Sigmoid colon (tissue), 7 donors: ENCODE data around the gene MYO7A. TPM values are rescaled to one million over a fixed set of nuclear protein-coding genes. Genes with fewer than 3 reads are reported as not detected.

Experiments
- DNase-seq: peaks from one replicate; pipeline ENCODE4 v3.0.0-alpha.2; 2019
- H3K27ac ChIP-seq, 4 donors: fragments of 200-600 bp; sonication (generic); one replicate each; pipeline ENCODE4 v1.5.1; 2016 to 2019; ENCODE audit warnings: mild to moderate bottlenecking in 1 of 4
- H3K27me3 ChIP-seq, 3 donors: fragments of 200-600 bp; sonication (generic); one replicate each; pipeline ENCODE4 v1.5.1; 2019; ENCODE audit warnings: mild to moderate bottlenecking in 1 of 3
- H3K36me3 ChIP-seq, 4 donors: fragments of 200-600 bp; sonication (generic); one replicate each; pipeline ENCODE4 v1.5.1; 2016 to 2019
- H3K4me1 ChIP-seq, 4 donors: fragments of 200-600 bp; sonication (generic); one replicate each; pipeline ENCODE4 v1.5.1; 2017 to 2019
- H3K4me3 ChIP-seq, 4 donors: fragments of 200-600 bp; sonication (generic); one replicate each; pipeline ENCODE4 v1.5.1; 2017 to 2019; ENCODE audit warnings: mild to moderate bottlenecking in 2 of 4, moderate library complexity in 1 of 4
- H3K9me3 ChIP-seq, 4 donors: fragments of 200-600 bp in 3 of 4; sonication (generic) in 3 of 4; one replicate each; pipeline versions ENCODE4 v1.5.1 to v1.6.1; 2013 to 2019
- EP300 ChIP-seq, 4 donors: sonication (generic); formaldehyde crosslinking; IDR thresholded peaks; one replicate each; pipeline ENCODE4 v1.6.1; 2017; ENCODE audit warnings: antibody characterized with exemption in 4 of 4
- POLR2A ChIP-seq, 2 donors: fragments of 450-650 bp; IDR thresholded peaks; one replicate each; pipeline ENCODE4 v1.6.1; 2016; ENCODE audit warnings: antibody characterized with exemption in 2 of 2, mild to moderate bottlenecking in 2 of 2, moderate library complexity in 2 of 2
- POLR2AphosphoS5 ChIP-seq, 4 donors: sonication (generic); formaldehyde crosslinking; IDR thresholded peaks; one replicate each; pipeline ENCODE4 v1.6.1; 2017; ENCODE audit warnings: antibody characterized with exemption in 4 of 4
- WGBS, 2 donors: extraction: QIAGEN DNeasy Blood & Tissue Kit; methylation state at CpG; one replicate each; pipeline ENCODE4 v1.1.7; 2013; 5-methylcytosine and 5-hydroxymethylcytosine counted together
- intact Hi-C: fragments of 100-400 bp; cut with DNase I; formaldehyde crosslinking; loops from one replicate; pipeline ENCODE4 v1.15.1; 2023
- polyA plus RNA-seq, 3 donors: library from polyadenylated mRNA; stranded (reverse); fragments of 200-250 nt; gene quantifications; one replicate each; pipeline ENCODE4 v1.2.3, GENCODE V29; 2013
- total RNA-seq, 4 donors: library from RNA; depleted of rRNA; stranded (reverse); fragments of >200 nt; gene quantifications; one replicate each; pipeline ENCODE4 v1.1.0, GENCODE V29; 2016
- TF ChIP-seq, protein P1 (sequence below), 4 experiments: fragments of 450-650 bp in 3 of 4; fragments of 200-600 bp in 1 of 4; IDR thresholded peaks; one replicate each; pipeline ENCODE4 v1.5.1; 2016 to 2019; ENCODE audit warnings: antibody characterized with exemption in 4 of 4, mild to moderate bottlenecking in 3 of 4, moderate library complexity in 2 of 4
- donor health status: healthy with polysubstance abuse.
- donor health status: Bipolar disorder and iron deficiency.
- donor health status: healthy.

MYO7A gene
- total and polyA plus RNA-seq, 7 donors = 1.8 to 12.8 (median 7.7) TPM

DNA sequence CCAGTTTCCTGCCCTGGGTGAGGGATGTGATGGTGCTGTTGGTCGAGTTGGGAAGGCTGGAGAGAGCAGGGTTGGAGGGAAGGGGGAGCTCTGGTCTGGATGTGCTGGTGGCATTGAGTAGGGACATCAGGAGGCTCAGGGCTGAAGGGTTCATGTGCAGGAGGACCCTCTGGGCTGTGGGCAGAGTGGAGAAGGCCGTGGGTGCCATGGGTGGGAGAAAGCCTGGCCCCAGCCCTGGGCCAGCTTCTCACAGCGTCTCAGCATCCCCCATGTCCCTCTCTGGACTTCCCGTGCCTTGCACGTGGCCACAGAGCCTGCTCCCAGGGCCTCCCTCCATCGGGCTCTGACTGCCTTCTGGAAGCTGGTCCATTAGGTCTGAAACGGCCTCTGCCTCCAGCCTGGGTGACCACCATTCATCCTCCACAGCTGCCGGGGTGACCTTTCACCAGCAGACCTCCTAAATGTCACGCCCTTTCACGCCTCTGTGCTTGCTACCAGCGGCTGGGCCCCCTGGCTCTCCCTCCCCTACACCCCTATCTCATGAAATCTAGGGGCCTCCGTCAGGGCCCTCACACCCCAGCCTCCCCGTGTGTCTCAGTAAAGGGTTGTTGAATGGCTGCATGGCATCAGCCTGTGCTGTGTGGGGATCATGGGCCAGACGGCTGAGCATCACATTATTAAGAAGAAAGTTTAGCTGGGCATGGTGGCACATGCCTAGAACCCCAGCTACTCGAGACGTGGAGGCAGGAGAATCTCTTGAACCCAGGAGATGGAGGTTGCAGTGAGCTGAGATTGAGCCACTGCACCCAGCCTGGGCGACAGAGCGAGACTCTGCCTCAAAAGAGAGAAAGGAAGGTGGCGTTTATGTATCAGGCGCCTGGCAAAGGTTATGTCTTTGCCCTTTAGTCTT lies 25.5 kb downstream of the MYO7A start:
- H3K27ac ChIP-seq = no peak overlapping the region
- no peaks in the 10 kb centered on the region for H3K36me3 ChIP-seq
- no peaks in the 10 kb centered on the region for H3K9me3 ChIP-seq
- H3K27me3 ChIP-seq = no peaks in the 10 kb centered on the region
- H3K4me1 ChIP-seq = peaks cover 0 to 10% (median 1%) of the 10 kb centered on the region in 4 donors
- 80 to 82% methylated on average over 20 of the region's 20 CpGs for WGBS, 2 donors
- no peak for TF ChIP-seq POLR2AphosphoS5 (IDR thresholded peaks at IDR 0.05)
- TF ChIP-seq, protein P1, sequence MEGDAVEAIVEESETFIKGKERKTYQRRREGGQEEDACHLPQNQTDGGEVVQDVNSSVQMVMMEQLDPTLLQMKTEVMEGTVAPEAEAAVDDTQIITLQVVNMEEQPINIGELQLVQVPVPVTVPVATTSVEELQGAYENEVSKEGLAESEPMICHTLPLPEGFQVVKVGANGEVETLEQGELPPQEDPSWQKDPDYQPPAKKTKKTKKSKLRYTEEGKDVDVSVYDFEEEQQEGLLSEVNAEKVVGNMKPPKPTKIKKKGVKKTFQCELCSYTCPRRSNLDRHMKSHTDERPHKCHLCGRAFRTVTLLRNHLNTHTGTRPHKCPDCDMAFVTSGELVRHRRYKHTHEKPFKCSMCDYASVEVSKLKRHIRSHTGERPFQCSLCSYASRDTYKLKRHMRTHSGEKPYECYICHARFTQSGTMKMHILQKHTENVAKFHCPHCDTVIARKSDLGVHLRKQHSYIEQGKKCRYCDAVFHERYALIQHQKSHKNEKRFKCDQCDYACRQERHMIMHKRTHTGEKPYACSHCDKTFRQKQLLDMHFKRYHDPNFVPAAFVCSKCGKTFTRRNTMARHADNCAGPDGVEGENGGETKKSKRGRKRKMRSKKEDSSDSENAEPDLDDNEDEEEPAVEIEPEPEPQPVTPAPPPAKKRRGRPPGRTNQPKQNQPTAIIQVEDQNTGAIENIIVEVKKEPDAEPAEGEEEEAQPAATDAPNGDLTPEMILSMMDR (IDR thresholded peaks at IDR 0.05) = no peak
- TF ChIP-seq POLR2A (IDR thresholded peaks at IDR 0.05) = no peak
- no peak for TF ChIP-seq EP300 (IDR thresholded peaks at IDR 0.05)
- no peak for DNase-seq
- no peak overlapping the region for H3K4me3 ChIP-seq
- intact Hi-C loops = no loop called here

DNA sequence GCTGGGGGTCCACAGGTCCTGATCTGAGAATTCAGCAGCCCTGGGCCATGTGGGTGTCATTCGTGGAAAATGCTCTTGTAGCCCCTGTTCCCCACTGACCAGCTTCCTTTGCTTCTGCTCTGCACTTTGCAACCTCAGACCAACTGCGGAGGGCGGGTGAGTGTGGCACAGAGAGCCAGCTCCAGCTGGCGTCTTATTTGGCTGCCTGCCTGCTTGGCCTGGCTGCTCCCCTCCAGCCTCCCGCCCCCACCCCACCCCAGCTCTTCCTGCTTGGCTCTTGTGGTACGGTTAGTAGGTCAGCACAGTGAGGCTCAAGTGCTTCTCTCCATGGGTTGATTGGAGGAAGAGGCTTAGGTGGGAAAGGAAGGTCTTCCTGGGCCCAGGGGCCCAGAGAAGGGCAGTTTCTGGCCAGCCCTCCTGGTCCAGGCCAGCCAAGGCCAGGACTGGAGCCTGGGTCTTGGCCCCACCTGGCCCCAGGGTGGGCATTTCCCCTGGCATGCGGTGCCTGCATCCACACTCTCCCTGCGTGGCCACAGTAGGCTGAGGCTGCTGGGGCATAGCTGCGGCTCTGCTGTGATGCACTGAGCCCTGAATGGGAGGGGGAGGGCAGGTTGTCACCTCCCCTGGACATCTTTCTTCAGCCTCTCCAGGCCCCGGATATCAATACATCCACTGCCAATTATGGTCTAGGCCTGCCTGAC lies 26.5 kb downstream of the MYO7A start:
- Histone ChIP-seq H3K27me3 (no peaks in the 10 kb centered on the region), H3K36me3 (no peaks in the 10 kb centered on the region), H3K27ac (no peak overlapping the region), H3K9me3 (no peaks in the 10 kb centered on the region), H3K4me1 (peaks cover 0 to 10% (median 1%) of the 10 kb centered on the region in 4 donors), H3K4me3 (no peak overlapping the region)
- intact Hi-C loops = no loop called here
- 43 to 49% methylated on average over 10 of the region's 10 CpGs for WGBS, 2 donors
- peak; percentile 67 for DNase-seq
- TF ChIP-seq POLR2AphosphoS5 (IDR thresholded peaks at IDR 0.05) (no peak), EP300 (IDR thresholded peaks at IDR 0.05) (no peak), POLR2A (IDR thresholded peaks at IDR 0.05) (no peak)
- TF ChIP-seq, protein P1 (IDR thresholded peaks at IDR 0.05) = no peak

DNA sequence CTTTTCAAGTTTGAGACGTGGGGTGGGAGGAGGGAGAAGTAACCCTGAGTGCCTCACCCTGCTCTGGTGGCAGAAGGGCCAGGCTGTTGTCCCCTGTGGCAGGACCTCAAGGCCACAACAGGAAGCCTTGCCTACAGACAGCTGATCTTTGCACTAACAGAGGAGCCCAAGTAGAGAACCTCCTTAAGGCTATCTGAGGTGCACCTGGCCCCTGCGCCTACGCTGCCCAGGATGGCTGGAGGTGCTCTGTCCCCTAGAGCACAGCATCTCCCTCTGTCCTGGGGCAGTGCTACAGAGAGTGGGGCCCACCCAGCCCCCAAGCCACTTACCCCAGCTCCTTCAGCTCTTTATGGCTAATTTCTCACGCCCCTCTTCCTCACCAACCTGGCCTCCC lies 27.0 kb downstream of the MYO7A start:
- H3K36me3 ChIP-seq = no peaks in the 10 kb centered on the region
- H3K4me3 ChIP-seq = no peak overlapping the region
- no peak overlapping the region for H3K27ac ChIP-seq
- TF ChIP-seq, protein P1 (IDR thresholded peaks at IDR 0.05) = no peak
- H3K9me3 ChIP-seq = no peaks in the 10 kb centered on the region
- WGBS, 2 donors = 90 to 95% methylated on average over 3 to 4 of the region's 4 CpGs
- no peaks in the 10 kb centered on the region for H3K27me3 ChIP-seq
- peaks cover 0 to 10% (median 1%) of the 10 kb centered on the region in 4 donors for H3K4me1 ChIP-seq
- intact Hi-C loops = no loop called here
- DNase-seq = no peak

DNA sequence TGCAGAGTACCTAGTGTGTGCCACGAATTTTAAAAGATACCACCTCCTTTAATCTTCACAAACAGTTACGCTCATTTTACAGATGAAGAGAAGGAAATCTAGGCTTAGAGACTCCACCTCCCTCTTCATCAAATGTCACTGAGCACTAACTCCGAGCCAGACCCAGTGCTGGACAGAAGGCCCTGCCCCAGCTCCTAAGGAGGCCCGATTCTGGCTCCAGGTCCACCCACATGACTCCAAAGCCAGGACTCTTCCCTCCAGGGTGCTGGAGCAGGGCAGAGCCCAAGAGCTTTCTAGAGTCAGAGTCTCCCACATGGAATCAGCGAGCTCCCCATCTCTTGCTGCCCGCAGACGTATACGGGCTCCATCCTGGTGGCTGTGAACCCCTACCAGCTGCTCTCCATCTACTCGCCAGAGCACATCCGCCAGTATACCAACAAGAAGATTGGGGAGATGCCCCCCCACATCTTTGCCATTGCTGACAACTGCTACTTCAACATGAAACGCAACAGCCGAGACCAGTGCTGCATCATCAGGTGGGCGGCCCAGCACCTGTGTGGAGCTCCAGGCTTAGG lies 27.6 kb downstream of the MYO7A start:
- TF ChIP-seq EP300 (IDR thresholded peaks at IDR 0.05) = no peak
- no peak for TF ChIP-seq POLR2A (IDR thresholded peaks at IDR 0.05)
- TF ChIP-seq, protein P1 (IDR thresholded peaks at IDR 0.05) = no peak
- peaks cover 0 to 10% (median 1%) of the 10 kb centered on the region in 4 donors for H3K4me1 ChIP-seq
- no peaks in the 10 kb centered on the region for H3K27me3 ChIP-seq
- 90 to 92% methylated on average over 13 of the region's 13 CpGs for WGBS, 2 donors
- H3K4me3 ChIP-seq = no peak overlapping the region
- H3K9me3 ChIP-seq = no peaks in the 10 kb centered on the region
- intact Hi-C loops = no loop called here
- DNase-seq = no peak
- H3K36me3 ChIP-seq = no peaks in the 10 kb centered on the region
- H3K27ac ChIP-seq = no peak overlapping the region
